Kidney glomerular epithelial cell (primary cell): ENCODE results near the gene ERN2.
"Not testable (repeated sequence)": the region's sequence is repeated elsewhere in the genome, so short reads cannot be mapped to it uniquely, and the experiment has no call there.

Experiments used
- DNase-seq: peaks from one replicate; lab custom pipeline; 2025; lab: John Stamatoyannopoulos, UW

Gene ERN2

DNA sequence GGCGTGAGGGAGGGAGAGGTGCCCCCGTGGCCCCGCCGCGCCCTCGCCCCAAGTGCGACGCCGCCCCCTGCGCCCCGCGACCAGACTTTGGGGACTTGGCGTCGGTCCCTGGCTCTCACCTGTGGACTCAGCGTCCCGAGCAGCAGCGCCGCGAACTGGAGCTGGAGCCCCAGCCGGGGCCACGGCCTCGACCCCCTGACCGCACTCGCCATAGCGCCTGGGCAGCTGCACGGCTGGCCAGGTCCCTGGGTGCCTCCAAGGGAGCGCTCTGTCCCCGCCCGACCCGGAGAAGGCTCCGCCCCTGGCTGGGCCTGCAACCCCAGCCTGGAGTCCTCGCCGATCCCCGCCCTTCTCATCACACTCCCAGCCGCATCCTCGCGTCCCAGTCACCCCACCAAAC lies at the start of gene ERN2:
Gene ERN2, minus strand, starts transcription at position 247 of the 400 bp plus-strand sequence. Its CDS starts 35 bp downstream, at position 212.
- no peak for DNase-seq

- no peak for DNase-seq
These were observed 45.1 kb upstream of the ERN2 start for GRCh38 chr16:23757937-23758619.

DNA sequence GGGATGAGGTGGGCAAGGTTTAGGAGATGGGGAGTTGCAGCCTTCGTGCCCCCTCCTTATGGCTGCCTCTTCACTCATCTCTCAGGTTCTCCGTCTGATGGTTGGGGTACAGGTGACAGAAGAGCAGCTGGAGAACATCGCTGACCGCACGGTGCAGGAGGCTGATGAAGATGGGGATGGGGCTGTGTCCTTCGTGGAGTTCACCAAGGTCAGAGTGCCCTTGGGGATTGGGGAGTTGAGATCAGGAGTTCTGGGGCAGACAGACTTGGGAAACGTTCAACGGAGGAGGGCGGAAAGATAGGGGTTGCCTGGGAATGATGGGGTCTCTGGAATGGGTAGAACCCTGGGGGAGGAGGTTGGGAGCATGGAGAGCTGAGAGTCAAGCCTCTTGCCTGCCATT lies 44.1 kb upstream of the ERN2 start:
- no peak for DNase-seq

DNA sequence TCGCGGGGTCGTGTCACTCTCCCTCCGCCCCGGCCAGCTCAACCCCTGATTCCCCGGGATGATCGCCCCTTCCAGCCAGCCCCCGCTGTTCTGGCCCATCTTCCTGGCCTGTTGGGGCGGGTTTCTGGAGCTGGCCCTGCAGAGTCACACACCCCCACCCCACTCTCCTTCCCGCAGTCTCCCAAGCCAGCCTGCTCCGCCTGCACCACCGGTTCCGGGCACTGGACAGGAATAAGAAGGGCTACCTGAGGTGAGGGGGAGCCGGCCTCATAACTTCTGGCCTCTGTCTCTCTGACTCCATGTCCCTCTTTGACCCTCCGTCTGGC lies 42.4 kb upstream of the ERN2 start:
- no peak for DNase-seq

- DNase-seq, result no peak
These were observed 41.8 kb upstream of the ERN2 start, which contains the start of gene CHP2 for GRCh38 chr16:23754594-23755483. TSS of gene CHP2 (plus strand) at chr16:23755026. CDS start at chr16:23755050, 24 bp downstream.

DNA sequence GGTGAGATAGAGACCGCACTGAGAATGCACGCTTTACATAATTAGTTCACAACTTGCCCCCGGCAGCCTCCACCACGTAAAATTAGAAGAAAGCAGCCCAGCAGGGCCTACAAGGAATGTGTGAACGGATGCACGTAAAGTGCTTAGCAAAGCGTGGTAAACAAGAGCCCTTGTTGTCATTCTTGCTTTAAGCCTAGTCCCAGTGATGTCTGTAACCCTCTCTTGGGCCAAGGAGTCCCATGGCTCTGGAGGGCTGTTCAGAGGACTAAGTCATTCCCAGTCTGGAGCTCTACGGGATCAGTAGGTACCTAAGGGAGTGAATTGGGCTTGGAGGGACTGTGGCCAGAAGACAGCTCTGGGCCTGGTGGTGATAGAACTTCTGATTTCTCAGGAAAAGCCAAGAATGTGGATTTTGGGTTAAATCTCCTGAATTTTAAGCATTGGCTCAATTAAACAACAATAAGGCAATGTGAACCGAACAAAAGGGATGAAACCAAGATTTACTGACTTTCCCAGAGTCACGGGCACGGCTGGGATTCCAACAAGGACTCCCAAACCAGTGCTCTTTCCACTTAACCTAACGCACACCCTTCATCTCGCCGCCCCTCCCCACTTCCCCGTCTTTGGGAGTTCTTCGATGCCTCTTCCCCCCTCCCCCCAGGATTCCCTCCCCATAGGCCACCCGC lies 41.0 kb upstream of the ERN2 start:
- no peak for DNase-seq

- DNase-seq, result not testable (repeated sequence)
These were observed 38.0 kb upstream of the ERN2 start for GRCh38 chr16:23751053-23751452.

DNA sequence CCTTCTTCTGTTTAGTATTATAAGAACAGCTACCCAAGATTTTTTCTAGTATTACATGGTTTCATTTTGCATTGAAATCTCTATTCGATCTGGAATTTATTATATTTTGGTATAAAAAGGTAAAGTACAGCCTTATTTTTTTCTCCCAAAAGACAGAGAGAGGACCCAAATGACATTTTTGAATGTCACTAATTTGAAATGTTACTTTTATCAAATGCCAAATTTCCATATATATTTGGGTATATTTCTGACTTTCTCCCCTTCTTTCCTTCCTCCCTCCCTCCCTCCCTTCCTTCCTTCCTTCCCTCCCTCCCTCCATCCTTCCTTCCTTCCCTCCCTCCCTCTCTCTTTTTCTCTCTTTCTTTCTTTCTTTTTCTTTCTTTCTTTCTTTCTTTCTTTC lies 35.6 kb upstream of the ERN2 start:
- DNase-seq, result no peak

DNA sequence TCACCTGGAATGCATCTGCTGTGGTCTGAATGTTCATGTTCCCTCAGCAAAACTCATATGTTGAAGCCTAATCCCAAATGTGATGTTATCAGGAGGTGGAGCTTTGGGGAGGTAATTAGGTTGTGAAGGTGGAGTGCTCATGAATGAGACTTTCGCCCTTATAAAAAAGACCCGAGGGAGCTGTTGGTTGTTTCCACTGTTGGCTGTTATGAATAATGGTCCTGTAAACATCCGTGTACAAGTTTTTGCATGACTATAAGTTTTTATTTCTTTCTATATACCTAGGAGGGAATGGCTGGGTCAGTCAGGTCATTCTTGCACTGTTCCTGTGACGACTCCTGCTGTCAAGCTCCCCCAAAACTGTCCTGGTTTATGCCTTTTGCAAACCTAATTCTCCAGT lies 32.2 kb upstream of the ERN2 start:
- no peak for DNase-seq

- no peak for DNase-seq
These were observed 29.7 kb upstream of the ERN2 start for GRCh38 chr16:23742766-23743165.

GRCh38 chr16:23741675-23742303 lies 28.8 kb upstream of the ERN2 start:
- no peak for DNase-seq

GRCh38 chr16:23739516-23739915 lies 26.5 kb upstream of the ERN2 start:
- no peak for DNase-seq

- DNase-seq, result not testable (repeated sequence)
These were observed 24.5 kb upstream of the ERN2 start for GRCh38 chr16:23737423-23738028.

GRCh38 chr16:23734176-23734893 lies 21.3 kb upstream of the ERN2 start:
- no peak for DNase-seq

DNA sequence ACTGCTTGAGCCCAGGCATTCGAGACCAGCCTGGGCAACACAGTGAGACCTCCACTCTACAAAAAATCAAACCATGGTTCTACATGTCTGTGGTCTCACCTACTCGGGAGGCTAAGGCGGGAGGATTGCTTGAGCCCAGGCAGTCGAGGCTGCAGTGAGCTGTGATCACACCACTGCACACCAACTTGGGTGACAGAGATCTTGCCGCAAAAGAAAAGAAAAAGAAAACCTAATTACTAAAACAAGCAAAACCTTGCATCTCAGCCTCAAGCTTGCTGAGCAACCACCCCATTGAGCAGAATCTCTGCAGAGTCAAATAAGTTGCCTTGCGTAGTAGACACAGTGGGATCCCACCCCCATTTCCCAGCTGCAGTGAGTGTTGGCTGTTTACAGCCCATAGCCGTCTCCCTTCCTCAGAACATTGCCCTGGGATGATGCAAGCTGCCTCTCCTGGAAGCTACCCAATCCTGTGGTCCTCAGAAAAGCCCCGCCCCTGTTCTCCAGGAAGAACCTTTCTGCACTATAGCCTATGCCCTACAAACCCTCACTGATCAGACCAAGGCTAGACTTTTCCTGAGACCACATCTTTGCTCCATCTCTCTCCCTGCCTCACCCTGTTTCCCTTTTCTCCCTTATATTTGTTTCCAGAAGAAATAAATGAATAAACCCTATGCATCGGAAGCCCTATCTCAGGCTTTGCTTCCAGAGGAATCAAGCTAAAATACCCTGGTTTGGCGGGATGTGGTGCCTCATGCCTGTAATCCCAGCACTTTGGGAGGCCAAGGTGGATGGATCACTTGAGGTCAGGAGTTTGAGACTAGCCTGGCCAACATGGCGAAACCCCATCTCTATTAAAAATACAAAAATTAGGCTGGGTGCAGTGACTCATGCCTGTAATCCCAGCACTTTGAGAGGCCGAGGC lies 16.7 kb upstream of the ERN2 start:
- no peak for DNase-seq

GRCh38 chr16:23728112-23728477 lies 15.1 kb upstream of the ERN2 start:
- DNase-seq, result no peak

DNA sequence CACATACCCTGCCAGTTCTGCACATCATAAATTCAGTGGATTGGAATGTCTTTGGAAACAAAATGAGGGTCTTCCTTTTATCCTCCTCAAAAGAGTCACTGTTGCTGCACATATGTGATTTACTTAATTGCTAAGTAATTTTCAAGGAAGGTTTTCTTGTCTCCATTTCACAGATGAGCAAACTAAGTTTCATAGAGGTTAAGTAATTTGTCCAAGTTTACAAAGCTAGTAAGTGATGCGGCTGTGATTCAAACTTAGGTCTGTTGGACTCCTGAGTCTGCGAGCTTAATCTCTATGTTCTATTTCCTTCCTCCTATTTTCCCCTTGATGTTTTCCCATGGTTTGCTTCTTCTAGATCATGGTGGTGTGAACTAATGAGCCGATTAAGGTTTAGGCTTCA lies 13.7 kb upstream of the ERN2 start:
- no peak for DNase-seq

- no peak for DNase-seq
These were observed 11.7 kb upstream of the ERN2 start for GRCh38 chr16:23724785-23725131.

DNA sequence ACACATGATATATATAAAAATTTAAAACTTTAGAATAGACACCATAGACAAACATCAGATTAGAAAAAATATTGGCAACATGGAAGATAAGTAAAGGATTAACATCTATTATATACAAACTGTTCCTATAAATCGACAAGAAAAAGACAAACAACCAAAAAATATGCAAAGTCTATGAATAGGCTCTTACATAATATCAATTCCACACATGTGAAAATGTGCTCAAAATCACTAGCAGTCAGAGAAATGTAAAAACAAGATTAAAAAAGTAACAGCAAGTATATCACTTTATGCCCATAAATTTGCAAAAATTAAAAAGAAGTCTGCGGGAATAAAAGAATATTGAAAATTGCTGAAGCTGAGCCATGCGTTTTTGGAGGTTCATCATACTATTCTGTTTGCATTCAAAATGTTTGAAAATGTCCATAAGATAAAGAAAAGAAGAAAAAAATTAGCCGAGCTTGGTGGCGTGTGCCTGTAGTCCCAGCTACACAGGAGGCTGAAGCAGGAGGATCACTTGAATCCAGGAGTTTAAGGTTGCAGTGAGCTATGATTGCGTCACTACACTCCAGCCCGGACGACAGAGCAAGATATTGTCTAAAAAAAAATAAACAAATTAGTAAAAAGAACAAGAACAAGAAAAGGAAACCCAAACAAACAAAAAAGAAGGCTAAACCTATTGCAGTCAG lies 11.2 kb upstream of the ERN2 start:
- DNase-seq, result no peak
